Activated CD4-positive, alpha-beta T cell treated with anti-CD3 and anti-CD28 coated beads for 36 hours (primary cell): Measurements from ENCODE around the gene CD3D. TPM values are rescaled to one million over a fixed set of nuclear protein-coding genes. Genes with fewer than 3 reads are reported as not detected.

Experiments
- ATAC-seq: fragments of 200-7000 bp; cut with Tn5 transposase; one replicate; pipeline ENCODE4 v1.10.0; 2021; ENCODE audit warnings: mild to moderate bottlenecking, moderate library complexity
- CTCF ChIA-PET: fragments of 350-600 bp; sonication (Branson Sonifier 250); formaldehyde crosslinking; loops from one replicate; lab custom pipeline; 2021; ENCODE audit warnings: antibody characterized with exemption; lab: Charles Lee
- POLR2A ChIA-PET: fragments of 350-600 bp; sonication (Branson Sonifier 250); formaldehyde crosslinking; loops from one replicate; lab custom pipeline; 2021; ENCODE audit warnings: antibody characterized with exemption, inconsistent platforms; lab: Charles Lee
- DNase-seq: peaks from one replicate; pipeline ENCODE4 v3.0.0-alpha.2; 2020
- H3K27ac Mint-ChIP-seq: one replicate; pipeline ENCODE4 v1.8.0; 2021; ENCODE audit warnings: mixed read lengths
- H3K27me3 Mint-ChIP-seq: one replicate; pipeline ENCODE4 v1.8.0; 2021; ENCODE audit warnings: mixed read lengths
- H3K36me3 Mint-ChIP-seq: one replicate; pipeline ENCODE4 v1.8.0; 2021; ENCODE audit warnings: low read depth, mixed read lengths
- H3K4me1 Mint-ChIP-seq: one replicate; pipeline ENCODE4 v1.8.0; 2021; ENCODE audit warnings: mixed read lengths
- H3K4me3 Mint-ChIP-seq: one replicate; pipeline ENCODE4 v1.8.0; 2021; ENCODE audit warnings: mild to moderate bottlenecking, moderate library complexity, mixed read lengths
- H3K9me3 Mint-ChIP-seq: one replicate; pipeline ENCODE4 v1.8.0; 2021; ENCODE audit warnings: low read depth, mixed read lengths
- intact Hi-C, 2 experiments: fragments of 100-400 bp; cut with DNase I in 1 of 2; cut with micrococcal nuclease in 1 of 2; formaldehyde crosslinking; loops; one replicate each; pipeline versions ENCODE4 v1.14.2 to v1.15.1; 2022 to 2024; cut with DNase I, micrococcal nuclease
- total RNA-seq, 2 experiments: library from RNA; stranded (reverse); gene quantifications; one replicate each; pipeline ENCODE4 v1.2.3, GENCODE V29; 2021

CD3D gene
- total RNA-seq, 2 experiments from 2014 or later: 305 to 331 TPM

GRCh38 chr11:118305726-118306125 lies 36.8 kb downstream of the CD3D start:
- Mint-ChIP-seq H3K36me3 (peaks cover 57% of the 10 kb centered on the region), H3K27me3 (no peaks in the 10 kb centered on the region), H3K27ac (peak overlapping the region; percentile 99), H3K4me1 (peaks cover 80% of the 10 kb centered on the region), H3K9me3 (peaks cover 3% of the 10 kb centered on the region), H3K4me3 (peak overlapping the region; percentile 99)
- no peak for ATAC-seq
- peak; percentile 52 for DNase-seq
- intact Hi-C loops: loop anchor here (1.0 to 10.0 kb wide), 11 partner anchors 39 to 491 kb away; partner anchors contain the start of genes ARCN1 (in 1 of the 2), ATP5MG (in 1 of the 2), CD3G (in 1 of the 2) and UBE4A (in 1 of the 2)
- POLR2A ChIA-PET: interaction anchor here (0.6 to 4.3 kb wide), 4 partner anchors 33 to 107 kb away, joined by 4 to 23 read pairs (median 6); partner anchors contain the start of gene CD3D
- CTCF ChIA-PET: interaction anchor here (1.0 to 1.7 kb wide), 10 partner anchors 9 to 135 kb away, joined by 3 to 7 read pairs (median 5); partner anchors contain the start of genes CD3G and JAML

GRCh38 chr11:118304568-118305248 lies 37.8 kb downstream of the CD3D start, which contains the start of gene CD3E:
TSS of gene CD3E (plus strand) at chr11:118304730. CDS start at chr11:118304953, 223 bp downstream.
- no peaks in the 10 kb centered on the region for H3K27me3 Mint-ChIP-seq
- H3K4me3 Mint-ChIP-seq: peak within 1 kb of the TSS; percentile 99
- H3K9me3 Mint-ChIP-seq: no peaks in the 10 kb centered on the region
- CTCF ChIA-PET: interaction anchor here (0.7 to 2.3 kb wide), 15 partner anchors 9 to 166 kb away, joined by 3 to 24 read pairs (median 5); partner anchors contain the start of genes CD3G and JAML
- H3K27ac Mint-ChIP-seq: peak within 1 kb of the TSS; percentile 99
- peaks cover 49% of the 10 kb centered on the region for H3K36me3 Mint-ChIP-seq
- intact Hi-C loops: loop anchor here (1.0 to 10.0 kb wide), 12 partner anchors 34 to 490 kb away; partner anchors contain the start of genes ARCN1 (in 1 of the 2), ATP5MG (in 1 of the 2), CD3D (in 1 of the 2) and UBE4A (in 1 of the 2)
- peak; percentile 73 for ATAC-seq
- peak; percentile 85 for DNase-seq
- POLR2A ChIA-PET: interaction anchor here (0.6 to 4.3 kb wide), 7 partner anchors 9 to 106 kb away, joined by 3 to 23 read pairs (median 4); partner anchors contain the start of genes CD3D and JAML
- peaks cover 73% of the 10 kb centered on the region for H3K4me1 Mint-ChIP-seq

GRCh38 chr11:118304227-118304567 lies 38.3 kb downstream of the CD3D start:
- peak overlapping the region; percentile 99 for H3K27ac Mint-ChIP-seq
- DNase-seq (no peak), ATAC-seq (peak; percentile 43)
- peaks cover 44% of the 10 kb centered on the region for H3K36me3 Mint-ChIP-seq
- H3K27me3 Mint-ChIP-seq: no peaks in the 10 kb centered on the region
- CTCF ChIA-PET: interaction anchor here (0.6 to 2.3 kb wide), 15 partner anchors 8 to 351 kb away, joined by 3 to 24 read pairs (median 4); partner anchors contain the start of gene UBE4A
- no peaks in the 10 kb centered on the region for H3K9me3 Mint-ChIP-seq
- peak overlapping the region; percentile 99 for H3K4me3 Mint-ChIP-seq
- POLR2A ChIA-PET: interaction anchor here (0.6 to 4.3 kb wide), 6 partner anchors 9 to 171 kb away, joined by 3 to 23 read pairs (median 4); partner anchors contain the start of genes CD3D and JAML
- peaks cover 68% of the 10 kb centered on the region for H3K4me1 Mint-ChIP-seq
- intact Hi-C loops: loop anchor here (1.0 to 10.0 kb wide), 6 partner anchors 34 to 489 kb away; partner anchors contain the start of gene CD3D (in 1 of the 2)

GRCh38 chr11:118301600-118302195 lies 40.8 kb downstream of the CD3D start:
- Mint-ChIP-seq H3K4me1 (peaks cover 43% of the 10 kb centered on the region), H3K36me3 (peaks cover 19% of the 10 kb centered on the region), H3K27me3 (no peaks in the 10 kb centered on the region), H3K27ac (peak overlapping the region; percentile 51), H3K4me3 (no peak overlapping the region), H3K9me3 (no peaks in the 10 kb centered on the region)
- DNase-seq (no peak), ATAC-seq (no peak)
- ChIA-PET POLR2A (interaction anchor here (0.6 to 1.7 kb wide), 3 partner anchors 28 to 44 kb away, joined by 4 to 5 read pairs (median 4); partner anchors contain the start of gene CD3D), CTCF (interaction anchor here (0.6 to 1.6 kb wide), 10 partner anchors 10 to 484 kb away, joined by 3 to 4 read pairs (median 3); no protein-coding TSS in a partner anchor)
- intact Hi-C loops: loop anchor here (10.0 kb wide), 2 partner anchors 297 to 487 kb away; no protein-coding TSS in a partner anchor

GRCh38 chr11:118295815-118296454 lies 46.6 kb downstream of the CD3D start:
- H3K4me1 Mint-ChIP-seq: peaks cover 16% of the 10 kb centered on the region
- no peaks in the 10 kb centered on the region for H3K9me3 Mint-ChIP-seq
- H3K36me3 Mint-ChIP-seq: no peaks in the 10 kb centered on the region
- DNase-seq (peak; percentile 62), ATAC-seq (peak; percentile 85)
- peak overlapping the region; percentile 68 for H3K27ac Mint-ChIP-seq
- H3K27me3 Mint-ChIP-seq: no peaks in the 10 kb centered on the region
- POLR2A ChIA-PET: interaction anchor here (0.8 to 1.0 kb wide), 3 partner anchors 9 to 72 kb away, joined by 4 to 6 read pairs (median 4); partner anchors contain the start of genes CD3E and JAML
- CTCF ChIA-PET: interaction anchor here (0.6 to 3.3 kb wide), 55 partner anchors 8 to 1201 kb away, joined by 3 to 24 read pairs (median 4); partner anchors contain the start of genes CD3D, CD3E, CD3G and JAML
- intact Hi-C loops: loop anchor here in 1 of 2 experiments (1.0 kb wide), 2 partner anchors 57 to 192 kb away; no protein-coding TSS in a partner anchor
- H3K4me3 Mint-ChIP-seq: no peak overlapping the region

GRCh38 chr11:118295199-118295598 lies 47.3 kb downstream of the CD3D start:
- H3K4me1 Mint-ChIP-seq: peaks cover 17% of the 10 kb centered on the region
- no peak overlapping the region for H3K27ac Mint-ChIP-seq
- H3K36me3 Mint-ChIP-seq: no peaks in the 10 kb centered on the region
- DNase-seq (no peak), ATAC-seq (no peak)
- ChIA-PET CTCF (interaction anchor here (0.6 to 3.3 kb wide), 52 partner anchors 8 to 1200 kb away, joined by 3 to 24 read pairs (median 5); partner anchors contain the start of genes CD3D, CD3E, CD3G and UBE4A), POLR2A (interaction anchor here (1.0 kb wide), 2 partner anchors 9 to 71 kb away, joined by 4 to 6 read pairs; partner anchors contain the start of genes CD3E and JAML)
- no peak overlapping the region for H3K4me3 Mint-ChIP-seq
- intact Hi-C loops: no loop called here
- no peaks in the 10 kb centered on the region for H3K9me3 Mint-ChIP-seq
- no peaks in the 10 kb centered on the region for H3K27me3 Mint-ChIP-seq

GRCh38 chr11:118294053-118294452 lies 48.5 kb downstream of the CD3D start:
- intact Hi-C loops: no loop called here
- ATAC-seq: no peak
- Mint-ChIP-seq H3K9me3 (peaks cover 2% of the 10 kb centered on the region), H3K4me3 (no peak overlapping the region), H3K27ac (no peak overlapping the region), H3K36me3 (no peaks in the 10 kb centered on the region), H3K4me1 (peaks cover 17% of the 10 kb centered on the region), H3K27me3 (no peaks in the 10 kb centered on the region)
- no peak for DNase-seq
- POLR2A ChIA-PET: no interaction called here
- CTCF ChIA-PET: interaction anchor here (0.6 to 2.7 kb wide), 4 partner anchors 10 to 99 kb away, joined by 3 to 24 read pairs (median 12); partner anchors contain the start of gene CD3E

GRCh38 chr11:118291477-118292135 lies 50.9 kb downstream of the CD3D start:
- intact Hi-C loops: loop anchor here (1.0 to 2.0 kb wide), 3 partner anchors 33 to 146 kb away; no protein-coding TSS in a partner anchor
- Mint-ChIP-seq H3K4me1 (peaks cover 25% of the 10 kb centered on the region), H3K36me3 (no peaks in the 10 kb centered on the region), H3K9me3 (peaks cover 2% of the 10 kb centered on the region), H3K4me3 (no peak overlapping the region), H3K27ac (no peak overlapping the region), H3K27me3 (no peaks in the 10 kb centered on the region)
- ChIA-PET CTCF (interaction anchor here (0.5 to 1.7 kb wide), 22 partner anchors 8 to 866 kb away, joined by 3 to 12 read pairs (median 4); partner anchors contain the start of genes CD3D and MPZL2), POLR2A (no interaction called here)
- DNase-seq (no peak), ATAC-seq (no peak)

GRCh38 chr11:118290923-118291322 lies 51.6 kb downstream of the CD3D start:
- ChIA-PET POLR2A (interaction anchor here (0.7 kb wide), 1 partner anchor 165 kb away, joined by 15 read pairs; no protein-coding TSS in a partner anchor), CTCF (interaction anchor here (0.6 to 1.7 kb wide), 19 partner anchors 9 to 865 kb away, joined by 3 to 12 read pairs (median 4); partner anchors contain the start of genes CD3D and MPZL2)
- peaks cover 2% of the 10 kb centered on the region for H3K9me3 Mint-ChIP-seq
- H3K4me1 Mint-ChIP-seq: peaks cover 26% of the 10 kb centered on the region
- H3K4me3 Mint-ChIP-seq: no peak overlapping the region
- H3K36me3 Mint-ChIP-seq: no peaks in the 10 kb centered on the region
- ATAC-seq (peak; percentile 74), DNase-seq (peak; percentile 58)
- no peaks in the 10 kb centered on the region for H3K27me3 Mint-ChIP-seq
- H3K27ac Mint-ChIP-seq: peak overlapping the region; percentile 8
- intact Hi-C loops: loop anchor here (1.0 to 2.0 kb wide), 3 partner anchors 32 to 146 kb away; no protein-coding TSS in a partner anchor
